Fibroblast of lung (primary cell): ENCODE measurements around the gene TNFAIP8L3.

Experiments
- EZH2 ChIP-seq: IDR thresholded peaks from 2 replicates; pipeline ENCODE4 v1.5.1; 2012; ENCODE audit warnings: low read length, control low read depth, mild to moderate bottlenecking; ENCODE audit errors: missing control alignments
- TF ChIP-seq, protein P1 (sequence below), 2 donors: IDR thresholded peaks in 1 of 2; conservative IDR thresholded peaks in 1 of 2; 1 replicate in 1 of 2; 2 replicates in 1 of 2; pipeline ENCODE4 v1.5.1; 2011 to 2012; ENCODE audit warnings: low read length in 2 of 2, control low read depth in 1 of 2, inconsistent platforms in 1 of 2, low read depth in 1 of 2, mild to moderate bottlenecking in 1 of 2

DNA sequence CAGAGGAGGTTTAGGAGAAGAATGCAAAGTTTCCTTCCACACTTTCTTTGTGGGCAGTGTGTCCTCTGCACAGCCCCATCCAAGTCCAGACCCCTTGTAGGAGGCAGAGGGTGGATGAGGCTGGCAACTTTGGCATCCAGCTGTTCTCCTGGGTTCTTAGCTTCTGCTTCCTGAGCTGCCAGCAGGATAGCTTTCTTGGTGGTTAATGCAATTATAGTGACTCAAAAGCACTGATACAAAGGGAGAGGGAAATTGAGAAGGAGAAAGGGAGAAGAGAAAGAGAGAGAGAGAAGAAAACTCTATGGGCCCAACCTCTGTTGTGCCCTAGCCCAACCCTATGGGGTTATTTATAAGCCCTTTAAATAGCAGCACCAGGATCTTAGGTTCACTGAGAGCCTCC is 4.5 kb upstream of the TNFAIP8L3 start:
- TF ChIP-seq, protein P1, sequence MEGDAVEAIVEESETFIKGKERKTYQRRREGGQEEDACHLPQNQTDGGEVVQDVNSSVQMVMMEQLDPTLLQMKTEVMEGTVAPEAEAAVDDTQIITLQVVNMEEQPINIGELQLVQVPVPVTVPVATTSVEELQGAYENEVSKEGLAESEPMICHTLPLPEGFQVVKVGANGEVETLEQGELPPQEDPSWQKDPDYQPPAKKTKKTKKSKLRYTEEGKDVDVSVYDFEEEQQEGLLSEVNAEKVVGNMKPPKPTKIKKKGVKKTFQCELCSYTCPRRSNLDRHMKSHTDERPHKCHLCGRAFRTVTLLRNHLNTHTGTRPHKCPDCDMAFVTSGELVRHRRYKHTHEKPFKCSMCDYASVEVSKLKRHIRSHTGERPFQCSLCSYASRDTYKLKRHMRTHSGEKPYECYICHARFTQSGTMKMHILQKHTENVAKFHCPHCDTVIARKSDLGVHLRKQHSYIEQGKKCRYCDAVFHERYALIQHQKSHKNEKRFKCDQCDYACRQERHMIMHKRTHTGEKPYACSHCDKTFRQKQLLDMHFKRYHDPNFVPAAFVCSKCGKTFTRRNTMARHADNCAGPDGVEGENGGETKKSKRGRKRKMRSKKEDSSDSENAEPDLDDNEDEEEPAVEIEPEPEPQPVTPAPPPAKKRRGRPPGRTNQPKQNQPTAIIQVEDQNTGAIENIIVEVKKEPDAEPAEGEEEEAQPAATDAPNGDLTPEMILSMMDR (conservative IDR thresholded peaks at IDR 0.05 in 1 of 2, IDR thresholded peaks at IDR 0.05 in 1 of 2; ENCODE audit: low read depth in 1 of 2, low read length in 2 of 2), result no peak
- TF ChIP-seq EZH2, result no peak
